Left lung (tissue), 10 donors: ENCODE measurements around the gene ZC3HAV1L. TPM values are rescaled to one million over a fixed set of nuclear protein-coding genes. Genes with fewer than 3 reads are reported as not detected.

Source experiments
- ATAC-seq: fragments of 200-7000 bp; cut with Tn5 transposase; one replicate; pipeline ENCODE4 v1.9.1; 2020; ENCODE audit warnings: moderate library complexity
- DNase-seq, 4 donors: peaks; one replicate each; pipeline ENCODE4 v3.0.0-alpha.2; 2013 to 2020
- H3K27ac ChIP-seq, 2 donors: fragments of 200-600 bp; sonication (generic) in 1 of 2; one replicate each; pipeline versions ENCODE4 v1.5.0 to v1.8.0; 2020 to 2021
- H3K27me3 ChIP-seq, 2 donors: fragments of 200-600 bp; sonication (generic) in 1 of 2; one replicate each; pipeline versions ENCODE4 v1.5.0 to v1.8.0; 2020 to 2021
- H3K36me3 ChIP-seq, 2 donors: fragments of 200-600 bp; sonication (generic) in 1 of 2; one replicate each; pipeline versions ENCODE4 v1.5.0 to v1.8.0; 2020 to 2021
- H3K4me1 ChIP-seq, 2 donors: fragments of 200-600 bp; one replicate each; pipeline ENCODE4 v1.8.0; 2021
- H3K4me3 ChIP-seq, 2 donors: fragments of 200-600 bp; sonication (generic) in 1 of 2; one replicate each; pipeline versions ENCODE4 v1.5.0 to v1.8.0; 2020 to 2021; ENCODE audit warnings: mild to moderate bottlenecking in 1 of 2
- H3K9me3 ChIP-seq, 2 donors: fragments of 200-600 bp; sonication (generic) in 1 of 2; one replicate each; pipeline versions ENCODE4 v1.5.0 to v1.8.0; 2020 to 2021
- intact Hi-C, 2 donors: fragments of 100-400 bp; cut with DNase I; formaldehyde crosslinking; loops; one replicate each; pipeline versions ENCODE4 v1.11.2 to v1.14.2; 2022
- polyA plus RNA-seq, 6 donors: library from polyadenylated mRNA; unstranded; fragments of 120-200 nt; gene quantifications; one replicate each; pipeline ENCODE4 v1.2.1, GENCODE V29; 2013; ENCODE audit not compliant: insufficient read length in 6 of 6
- total RNA-seq, 2 donors: library from RNA; stranded (reverse); fragmentation: NEBNext Ultra II Directional; extraction: Animal tissue kit (Norgen Biotek cat#: 25700); gene quantifications; one replicate each; pipeline ENCODE4 v1.2.1, GENCODE V29; 2021
- TF ChIP-seq, protein P1 (sequence below), 2 donors: fragments of 200-600 bp; sonication (generic) in 1 of 2; IDR thresholded peaks; one replicate each; pipeline versions ENCODE4 v1.5.0 to v1.8.0; 2021; ENCODE audit warnings: antibody characterized with exemption in 2 of 2
- donor health status: DM: no; HTN: yes; CAD: no.
- donor health status: DM: no; HTN: no; CAD: no.

The ZC3HAV1L gene
- total and polyA plus RNA-seq, 8 donors: 8.4 to 27.9 (median 23.9) TPM

GRCh38 chr7:139065323-139065722 lies 29.5 kb upstream of the ZC3HAV1L start:
- Histone ChIP-seq H3K27ac (no peak overlapping the region), H3K27me3 (no peaks in the 10 kb centered on the region), H3K36me3 (peaks cover 0 to 100% of the 10 kb centered on the region in 2 donors), H3K4me1 (peaks cover 0 to under 1% of the 10 kb centered on the region in 2 donors), H3K9me3 (no peaks in the 10 kb centered on the region), H3K4me3 (no peak overlapping the region)
- intact Hi-C loops: no loop called here
- DNase-seq (no peak), ATAC-seq (no peak)
- TF ChIP-seq, protein P1, sequence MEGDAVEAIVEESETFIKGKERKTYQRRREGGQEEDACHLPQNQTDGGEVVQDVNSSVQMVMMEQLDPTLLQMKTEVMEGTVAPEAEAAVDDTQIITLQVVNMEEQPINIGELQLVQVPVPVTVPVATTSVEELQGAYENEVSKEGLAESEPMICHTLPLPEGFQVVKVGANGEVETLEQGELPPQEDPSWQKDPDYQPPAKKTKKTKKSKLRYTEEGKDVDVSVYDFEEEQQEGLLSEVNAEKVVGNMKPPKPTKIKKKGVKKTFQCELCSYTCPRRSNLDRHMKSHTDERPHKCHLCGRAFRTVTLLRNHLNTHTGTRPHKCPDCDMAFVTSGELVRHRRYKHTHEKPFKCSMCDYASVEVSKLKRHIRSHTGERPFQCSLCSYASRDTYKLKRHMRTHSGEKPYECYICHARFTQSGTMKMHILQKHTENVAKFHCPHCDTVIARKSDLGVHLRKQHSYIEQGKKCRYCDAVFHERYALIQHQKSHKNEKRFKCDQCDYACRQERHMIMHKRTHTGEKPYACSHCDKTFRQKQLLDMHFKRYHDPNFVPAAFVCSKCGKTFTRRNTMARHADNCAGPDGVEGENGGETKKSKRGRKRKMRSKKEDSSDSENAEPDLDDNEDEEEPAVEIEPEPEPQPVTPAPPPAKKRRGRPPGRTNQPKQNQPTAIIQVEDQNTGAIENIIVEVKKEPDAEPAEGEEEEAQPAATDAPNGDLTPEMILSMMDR (IDR thresholded peaks at IDR 0.05): no peak

- H3K4me3 ChIP-seq: no peak overlapping the region
- DNase-seq (no peak), ATAC-seq (no peak)
- H3K27ac ChIP-seq: no peak overlapping the region
- no peaks in the 10 kb centered on the region for H3K27me3 ChIP-seq
- intact Hi-C loops: no loop called here
- TF ChIP-seq, protein P1 (IDR thresholded peaks at IDR 0.05): no peak
- H3K4me1 ChIP-seq: peaks cover 0 to 14% of the 10 kb centered on the region in 2 donors
- H3K36me3 ChIP-seq: peaks cover 0 to 100% of the 10 kb centered on the region in 2 donors
- no peaks in the 10 kb centered on the region for H3K9me3 ChIP-seq
Observed at GRCh38 chr7:139061416-139061815, 25.6 kb upstream of the ZC3HAV1L start.

DNA sequence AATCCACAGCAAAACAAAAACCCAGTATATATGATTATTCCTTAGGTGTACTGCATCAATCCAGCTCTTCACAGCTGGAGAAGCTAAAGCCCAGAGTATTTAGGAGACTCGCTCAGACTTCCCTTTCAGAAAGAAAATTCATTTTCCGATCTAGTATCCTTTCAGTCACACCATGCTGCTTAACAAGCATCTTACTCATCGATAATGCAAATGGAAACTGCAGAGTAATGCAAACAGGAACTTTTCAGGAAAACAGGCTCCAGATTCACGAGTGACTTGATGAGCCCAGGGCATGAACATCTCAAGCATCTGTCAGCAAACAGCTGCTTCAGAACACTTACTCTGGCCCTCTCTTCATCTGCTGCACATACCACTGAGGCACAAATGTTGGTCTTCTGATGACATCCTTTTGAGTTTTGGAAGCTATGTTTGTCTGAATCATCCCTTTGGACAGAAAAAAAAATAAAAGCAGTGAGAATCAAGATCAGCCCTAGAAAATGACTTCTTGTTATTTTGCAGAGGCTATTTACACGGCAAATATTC lies 24.9 kb upstream of the ZC3HAV1L start:
- TF ChIP-seq, protein P1 (IDR thresholded peaks at IDR 0.05): no peak
- H3K27ac ChIP-seq: no peak overlapping the region
- H3K4me3 ChIP-seq: no peak overlapping the region
- intact Hi-C loops: no loop called here
- no peaks in the 10 kb centered on the region for H3K27me3 ChIP-seq
- peaks cover 0 to 100% of the 10 kb centered on the region in 2 donors for H3K36me3 ChIP-seq
- H3K4me1 ChIP-seq: peaks cover 0 to 14% of the 10 kb centered on the region in 2 donors
- H3K9me3 ChIP-seq: no peaks in the 10 kb centered on the region
- ATAC-seq (no peak), DNase-seq (no peak)

GRCh38 chr7:139059905-139060304 lies 24.1 kb upstream of the ZC3HAV1L start:
- intact Hi-C loops: no loop called here
- Histone ChIP-seq H3K4me1 (peaks cover 0 to 14% of the 10 kb centered on the region in 2 donors), H3K27me3 (no peaks in the 10 kb centered on the region), H3K27ac (peak overlapping the region; percentile 11 to 16), H3K36me3 (peaks cover 0 to 100% of the 10 kb centered on the region in 2 donors), H3K4me3 (no peak overlapping the region), H3K9me3 (no peaks in the 10 kb centered on the region)
- no peak for ATAC-seq
- TF ChIP-seq, protein P1 (IDR thresholded peaks at IDR 0.05): no peak
- no peak for DNase-seq

GRCh38 chr7:139058943-139059342 lies 23.1 kb upstream of the ZC3HAV1L start:
- Histone ChIP-seq H3K36me3 (peaks cover 0 to 100% of the 10 kb centered on the region in 2 donors), H3K4me1 (peaks cover 0 to 14% of the 10 kb centered on the region in 2 donors), H3K27me3 (no peaks in the 10 kb centered on the region), H3K9me3 (no peaks in the 10 kb centered on the region), H3K27ac (peak overlapping the region in 1 of 2 donors; percentile 16), H3K4me3 (no peak overlapping the region)
- ATAC-seq (peak; percentile 44), DNase-seq (peak in 1 of 4 donors; percentile 34)
- intact Hi-C loops: no loop called here
- TF ChIP-seq, protein P1 (IDR thresholded peaks at IDR 0.05): no peak
